Type B pancreatic cell (in vitro differentiated cells): ENCODE results near the gene CARD11. TPM values are rescaled to one million over a fixed set of nuclear protein-coding genes. Genes with fewer than 3 reads are reported as not detected.

Experiments used
- DNase-seq: peaks from one replicate; pipeline ENCODE4 v3.0.0; 2021; ENCODE audit warnings: mixed read lengths; ENCODE audit not compliant: unreplicated experiment; ENCODE audit errors: extremely low spot score
- H3K27ac Mint-ChIP-seq: 2 replicates; pipeline ENCODE4 v1.8.0; 2021; ENCODE audit warnings: mild to moderate bottlenecking, mixed read lengths
- H3K27me3 Mint-ChIP-seq: 2 replicates; pipeline ENCODE4 v1.8.0; 2021; ENCODE audit warnings: mixed read lengths
- H3K36me3 Mint-ChIP-seq: 2 replicates; pipeline ENCODE4 v1.8.0; 2021; ENCODE audit warnings: mixed read lengths
- H3K4me1 Mint-ChIP-seq: one replicate; pipeline ENCODE4 v1.8.0; 2021; ENCODE audit warnings: mixed read lengths; ENCODE audit not compliant: unreplicated experiment
- H3K4me3 Mint-ChIP-seq: 2 replicates; pipeline ENCODE4 v1.8.0; 2021; ENCODE audit warnings: mild to moderate bottlenecking, mixed read lengths
- H3K9me3 Mint-ChIP-seq: 2 replicates; pipeline ENCODE4 v1.8.0; 2021; ENCODE audit warnings: mixed read lengths
- CTCF ChIP-seq: fragments of 200-600 bp; sonication (generic); conservative IDR thresholded peaks from 2 replicates; pipeline ENCODE4 v1.5.0; 2021; ENCODE audit warnings: antibody characterized with exemption, mild to moderate bottlenecking
- total RNA-seq: library from RNA; stranded (reverse); gene quantifications from 2 replicates; pipeline ENCODE4 v1.2.1, GENCODE V29; 2021; ENCODE audit warnings: low replicate concordance

The CARD11 gene
- total RNA-seq, 1 donor from 2014 or later: 11.6 TPM

- H3K27me3 Mint-ChIP-seq: no peaks in the 10 kb centered on the region
- H3K4me1 Mint-ChIP-seq: peaks cover 30% of the 10 kb centered on the region
- no peaks in the 10 kb centered on the region for H3K36me3 Mint-ChIP-seq
- peak overlapping the region; percentile 55 for H3K27ac Mint-ChIP-seq
- no peak for TF ChIP-seq CTCF
- DNase-seq: no peak
- H3K4me3 Mint-ChIP-seq: no peak overlapping the region
- H3K9me3 Mint-ChIP-seq: no peaks in the 10 kb centered on the region
Measured at GRCh38 chr7:2873146-2873545, 170.5 kb downstream of the CARD11 start.

- Mint-ChIP-seq H3K4me1 (peaks cover 30% of the 10 kb centered on the region), H3K27ac (no peak overlapping the region), H3K9me3 (no peaks in the 10 kb centered on the region), H3K4me3 (no peak overlapping the region), H3K27me3 (no peaks in the 10 kb centered on the region), H3K36me3 (no peaks in the 10 kb centered on the region)
- TF ChIP-seq CTCF: no peak
- no peak for DNase-seq
Measured at GRCh38 chr7:2872296-2872874, 171.3 kb downstream of the CARD11 start.

GRCh38 chr7:2870471-2870931 lies 173.2 kb downstream of the CARD11 start:
- no peaks in the 10 kb centered on the region for H3K27me3 Mint-ChIP-seq
- peaks cover 25% of the 10 kb centered on the region for H3K4me1 Mint-ChIP-seq
- H3K9me3 Mint-ChIP-seq: no peaks in the 10 kb centered on the region
- no peak for DNase-seq
- peak overlapping the region; percentile 43 for H3K4me3 Mint-ChIP-seq
- no peaks in the 10 kb centered on the region for H3K36me3 Mint-ChIP-seq
- H3K27ac Mint-ChIP-seq: peak overlapping the region; percentile 88
- no peak for TF ChIP-seq CTCF

- no peaks in the 10 kb centered on the region for H3K36me3 Mint-ChIP-seq
- H3K4me3 Mint-ChIP-seq: no peak overlapping the region
- H3K27ac Mint-ChIP-seq: peak overlapping the region; percentile 88
- no peak for DNase-seq
- peaks cover 26% of the 10 kb centered on the region for H3K4me1 Mint-ChIP-seq
- H3K9me3 Mint-ChIP-seq: no peaks in the 10 kb centered on the region
- TF ChIP-seq CTCF: no peak
- H3K27me3 Mint-ChIP-seq: no peaks in the 10 kb centered on the region
Measured at GRCh38 chr7:2869981-2870380, 173.7 kb downstream of the CARD11 start.

GRCh38 chr7:2866601-2867000 lies 177.1 kb downstream of the CARD11 start:
- peaks cover 21% of the 10 kb centered on the region for H3K4me1 Mint-ChIP-seq
- no peak overlapping the region for H3K27ac Mint-ChIP-seq
- H3K27me3 Mint-ChIP-seq: no peaks in the 10 kb centered on the region
- no peaks in the 10 kb centered on the region for H3K9me3 Mint-ChIP-seq
- H3K36me3 Mint-ChIP-seq: no peaks in the 10 kb centered on the region
- no peak for TF ChIP-seq CTCF
- DNase-seq: no peak
- H3K4me3 Mint-ChIP-seq: no peak overlapping the region
